ENCODE results near the gene TCF12.

The TCF12 gene

DNA sequence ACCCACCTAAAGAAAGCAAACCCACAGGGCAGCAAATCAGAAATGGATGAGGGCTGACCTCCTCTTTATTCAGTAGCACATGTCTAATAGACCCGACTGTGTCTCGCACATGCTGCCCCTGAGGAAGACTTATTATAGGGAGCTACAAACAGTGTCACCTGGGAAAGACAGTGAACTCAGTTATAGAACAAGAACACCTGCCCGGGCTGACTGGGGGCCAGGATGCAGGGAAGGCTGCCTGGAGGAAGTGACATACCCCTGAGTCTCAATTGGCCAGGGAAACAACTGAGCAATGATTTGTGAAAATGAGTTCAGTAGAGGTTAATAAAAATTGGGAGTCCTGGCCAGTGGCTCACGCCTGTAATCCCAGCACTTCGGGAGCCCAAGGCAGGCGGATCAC, 379.2 kb downstream of the TCF12 start:
- no peak for DNase-seq (ENCODE audit: low spot score)

DNA sequence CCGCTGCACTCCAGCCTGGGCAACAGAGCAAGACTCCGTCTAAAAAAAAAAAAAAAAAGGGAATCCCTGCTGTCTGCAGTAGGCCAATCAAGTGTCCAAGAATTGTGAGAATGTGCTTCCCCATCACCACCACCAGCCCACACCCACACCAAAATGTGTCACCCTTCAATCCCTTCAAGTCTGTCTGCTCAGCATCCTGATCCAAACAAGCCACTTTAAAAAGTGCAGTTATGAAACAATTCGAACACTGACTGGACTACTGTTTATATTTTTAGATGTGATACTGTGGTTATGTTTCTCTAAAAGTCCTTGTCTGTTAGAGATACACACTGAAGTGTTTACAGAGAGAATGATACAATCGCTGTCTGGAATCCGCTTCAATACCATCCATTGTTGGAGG, 379.8 kb downstream of the TCF12 start:
- DNase-seq (ENCODE audit: low spot score), result no peak

- no peak for DNase-seq (ENCODE audit: low spot score)
Measured at GRCh38 chr15:57298843-57299550, 380.6 kb downstream of the TCF12 start.

DNA sequence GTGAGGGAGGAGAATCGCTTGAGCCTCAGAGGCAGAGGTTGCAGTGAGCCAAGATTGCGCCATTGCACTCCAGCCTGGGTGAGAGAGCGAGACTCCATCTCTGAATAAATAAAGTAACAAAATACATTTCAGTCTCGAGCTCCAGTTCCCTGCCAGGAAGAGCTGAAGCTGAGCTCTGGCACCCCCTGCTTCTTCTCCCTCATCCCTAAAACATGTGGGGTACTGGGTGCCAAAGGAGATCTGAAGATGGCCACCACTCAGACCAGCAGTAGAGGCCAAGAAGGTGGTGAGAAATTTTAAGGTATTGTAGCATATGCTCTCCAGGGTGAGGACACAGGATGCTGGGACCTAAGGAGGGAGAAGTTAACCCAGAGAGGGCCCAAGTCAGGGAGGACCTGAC, 382.9 kb downstream of the TCF12 start:
- DNase-seq (ENCODE audit: low spot score), result no peak

DNA sequence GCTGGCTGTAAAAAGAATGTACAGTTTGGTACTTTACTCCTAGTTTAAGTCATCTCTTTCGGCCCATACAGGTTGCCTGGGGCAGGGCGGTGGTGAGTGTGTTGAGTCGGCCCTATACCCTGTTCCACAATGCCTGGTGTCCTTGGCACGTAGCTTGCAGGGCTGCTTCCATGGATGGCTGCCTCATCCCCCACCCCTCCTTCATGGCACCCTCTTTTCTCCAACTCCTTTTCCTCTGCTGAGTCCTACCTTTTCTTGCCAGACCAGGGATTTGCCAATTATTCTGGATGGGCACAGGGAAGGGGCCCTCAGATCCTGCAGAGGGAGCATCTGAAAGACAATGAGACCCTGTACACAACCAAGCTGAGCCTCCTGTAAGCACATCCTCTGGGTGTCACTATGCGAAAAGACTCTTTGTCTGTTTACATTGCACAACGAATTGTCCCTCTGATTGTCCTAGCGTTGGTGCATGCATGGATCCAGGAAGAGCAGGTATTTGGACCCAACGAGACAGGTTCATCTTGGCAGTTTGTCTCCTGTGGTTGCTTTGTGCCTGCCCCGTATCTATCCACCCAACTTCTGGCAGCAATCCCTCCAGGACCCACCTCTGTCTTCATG, 384.3 kb downstream of the TCF12 start:
- no peak for DNase-seq (ENCODE audit: low spot score)

- no peak for DNase-seq (ENCODE audit: low spot score)
Measured at GRCh38 chr15:57305009-57305408, 386.6 kb downstream of the TCF12 start.

- peak; percentile 34 for DNase-seq (ENCODE audit: low spot score)
Measured at GRCh38 chr15:57306161-57306943, 387.9 kb downstream of the TCF12 start.

- DNase-seq (ENCODE audit: low spot score), result no peak
Measured at GRCh38 chr15:57306944-57307411, 388.5 kb downstream of the TCF12 start.

DNA sequence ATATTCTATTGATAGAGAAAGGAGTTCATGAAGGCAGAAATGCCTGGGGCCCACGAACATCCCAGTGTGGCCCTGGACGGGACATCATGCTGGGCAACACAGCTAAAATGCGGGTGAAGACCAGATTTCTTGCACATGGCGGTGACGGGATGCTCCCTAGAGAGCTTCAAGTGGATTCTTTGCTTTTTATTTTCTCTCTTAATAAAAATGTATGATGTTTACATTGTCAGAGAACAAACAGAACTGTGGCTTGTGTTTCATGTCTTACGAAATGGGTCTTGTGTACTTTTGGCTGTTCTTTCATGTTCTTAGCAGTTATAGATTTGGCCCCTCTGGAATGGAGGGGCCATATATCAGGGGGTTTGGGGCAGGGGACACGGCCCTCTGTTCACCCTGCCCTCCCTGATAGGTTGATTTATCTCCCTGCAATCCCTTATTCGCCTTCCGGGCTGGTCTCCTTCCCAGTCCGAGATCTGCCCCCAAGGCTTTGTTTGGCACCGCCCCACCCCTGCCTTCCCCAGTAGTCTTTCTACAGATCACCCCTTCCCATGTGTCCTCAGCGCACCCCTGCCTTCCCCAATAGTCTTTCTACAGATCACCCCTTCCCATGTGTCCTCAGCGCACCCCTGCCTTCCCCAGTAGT, 389.2 kb downstream of the TCF12 start:
- no peak for DNase-seq (ENCODE audit: low spot score)

GRCh38 chr15:57308170-57308545, 389.7 kb downstream of the TCF12 start:
- DNase-seq (ENCODE audit: low spot score), result no peak

- DNase-seq (ENCODE audit: low spot score), result no peak
Measured at GRCh38 chr15:57309856-57310760, 391.7 kb downstream of the TCF12 start.

- no peak for DNase-seq (ENCODE audit: low spot score)
Measured at GRCh38 chr15:57310876-57311275, 392.4 kb downstream of the TCF12 start.

GRCh38 chr15:57312006-57312317, 393.5 kb downstream of the TCF12 start:
- no peak for DNase-seq (ENCODE audit: low spot score)

- no peak for DNase-seq (ENCODE audit: low spot score)
Measured at GRCh38 chr15:57312318-57313133, 394.1 kb downstream of the TCF12 start.

GRCh38 chr15:57313134-57313483, 394.7 kb downstream of the TCF12 start:
- no peak for DNase-seq (ENCODE audit: low spot score)

DNA sequence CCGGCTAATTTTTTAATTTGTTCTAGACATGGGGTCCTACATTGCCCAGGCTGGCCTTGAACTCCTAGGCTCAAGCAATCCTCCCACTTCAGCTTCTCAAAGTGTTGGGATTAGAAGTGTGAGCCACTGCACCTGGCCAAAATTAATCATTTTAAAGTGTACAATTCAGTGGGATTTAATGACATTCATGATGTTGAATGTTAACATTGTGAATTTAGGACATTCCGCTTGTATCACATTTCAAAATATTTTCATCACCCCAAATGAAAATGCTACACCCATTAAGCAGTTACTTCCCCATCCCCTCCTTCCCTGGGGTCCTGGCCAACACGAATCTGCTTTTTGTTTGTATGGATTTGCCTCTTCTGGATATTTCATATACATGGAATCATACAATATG, 395.8 kb downstream of the TCF12 start:
- DNase-seq (ENCODE audit: low spot score), result no peak

- no peak for DNase-seq (ENCODE audit: low spot score)
Measured at GRCh38 chr15:57316451-57316850, 398.0 kb downstream of the TCF12 start.

GRCh38 chr15:57319226-57319918, 400.9 kb downstream of the TCF12 start:
- no peak for DNase-seq (ENCODE audit: low spot score)

DNA sequence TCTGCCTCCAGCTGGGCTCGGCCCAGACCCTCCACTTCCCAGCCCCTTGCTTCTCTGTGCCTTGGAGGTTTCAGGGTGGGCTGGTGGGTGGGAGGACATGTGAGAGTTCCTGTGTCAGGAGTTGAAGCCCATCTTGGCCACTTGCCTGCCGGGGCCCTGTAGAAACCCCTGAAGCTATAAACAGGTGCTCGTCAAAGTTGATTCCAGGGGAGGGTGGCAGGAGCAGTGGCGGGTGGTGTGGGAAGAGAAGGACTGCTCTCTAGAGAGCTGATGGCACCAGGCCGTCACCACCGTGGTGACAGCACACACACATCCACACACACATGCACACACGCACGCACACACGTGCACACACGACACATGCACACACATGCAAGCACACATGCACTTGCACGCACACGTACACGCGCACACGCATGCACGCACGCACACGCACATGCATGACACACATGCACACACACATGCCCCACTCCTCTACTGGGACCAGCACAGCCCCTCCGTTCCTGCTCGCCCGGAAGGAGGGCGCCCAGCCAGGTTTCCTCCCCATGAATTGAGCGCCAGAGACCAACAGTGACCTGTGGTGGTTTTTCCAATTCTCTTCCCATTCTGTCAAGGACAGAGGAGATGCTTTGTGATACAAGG, 401.6 kb downstream of the TCF12 start:
- no peak for DNase-seq (ENCODE audit: low spot score)
